K562 (cell line): Measurements from ENCODE around the gene UQCRH. TPM values are rescaled to one million over a fixed set of nuclear protein-coding genes. Genes with fewer than 3 reads are reported as not detected.

Experiments
- CBX8 ChIP-seq: fragments of 200-600 bp; sonication (generic); IDR thresholded peaks from 2 replicates; pipeline ENCODE4 v1.6.1; 2012; ENCODE audit warnings: borderline replicate concordance, mixed run types, low read depth, mild to moderate bottlenecking, moderate library complexity, mixed read lengths, low read length, control low read depth, inconsistent platforms; ENCODE audit not compliant: poor library complexity, severe bottlenecking; ENCODE audit errors: extremely low read depth
- DPF2 ChIP-seq: fragments of 450-650 bp; IDR thresholded peaks from 2 replicates; pipeline ENCODE4 v1.6.1; 2016
- FOXP1 ChIP-seq: sonication (generic); formaldehyde crosslinking; IDR thresholded peaks from 2 replicates; pipeline ENCODE4 v1.8.0; 2022; ENCODE audit warnings: mild to moderate bottlenecking, missing genetic modification reagents
- KAT7 ChIP-seq: sonication (generic); formaldehyde crosslinking; IDR thresholded peaks from 2 replicates; pipeline ENCODE4 v1.8.0; 2022; ENCODE audit warnings: missing genetic modification reagents, mild to moderate bottlenecking, borderline replicate concordance
- KLF6 ChIP-seq: fragments of 250-450 bp; sonication (Bioruptor Pico); IDR thresholded peaks from 2 replicates; pipeline ENCODE4 v1.4.0; 2020; ENCODE audit warnings: mild to moderate bottlenecking, moderate library complexity, borderline replicate concordance
- MCM3 ChIP-seq: fragments of 450-650 bp; IDR thresholded peaks from 2 replicates; pipeline ENCODE4 v1.6.1; 2016
- RBFOX2 ChIP-seq: fragments of 200-400 bp; formaldehyde crosslinking; IDR thresholded peaks from 2 replicates; pipeline ENCODE4 v1.6.1; 2017; ENCODE audit warnings: low read depth, mild to moderate bottlenecking, low read length, moderate library complexity
- RHOXF2B ChIP-seq: fragments of 250-450 bp; sonication (Bioruptor Pico); conservative IDR thresholded peaks from 2 replicates; pipeline ENCODE4 v1.5.1; 2021
- SIN3A ChIP-seq, 2 experiments: fragments of 150-350 bp in 1 of 2; IDR thresholded peaks; 2 replicates each; pipeline ENCODE4 v1.6.1; 2011 to 2016; ENCODE audit warnings: borderline replicate concordance in 2 of 2, low read depth in 2 of 2, low read length in 2 of 2, mild to moderate bottlenecking in 2 of 2, moderate library complexity in 2 of 2; ENCODE audit not compliant: control insufficient read depth in 1 of 2
- TCF15 ChIP-seq: fragments of 250-450 bp; sonication (Bioruptor Pico); IDR thresholded peaks from 2 replicates; pipeline ENCODE4 v1.8.0; 2022; ENCODE audit warnings: moderate library complexity, mild to moderate bottlenecking, inconsistent platforms
- TEAD4 ChIP-seq, 2 experiments: sonication (generic) in 1 of 2; formaldehyde crosslinking in 1 of 2; IDR thresholded peaks; 2 replicates each; pipeline versions ENCODE4 v1.6.1 to v1.8.0; 2012 to 2022; ENCODE audit warnings: borderline replicate concordance in 1 of 2, inconsistent platforms in 1 of 2, low read length in 1 of 2, mild to moderate bottlenecking in 1 of 2, missing genetic modification reagents in 1 of 2
- TRIM28 ChIP-seq: fragments of 450-650 bp; IDR thresholded peaks from 2 replicates; pipeline ENCODE4 v1.6.1; 2017
- ZBTB34 ChIP-seq: fragments of 250-450 bp; sonication (Bioruptor Pico); IDR thresholded peaks from 2 replicates; pipeline ENCODE4 v1.8.0; 2021; ENCODE audit warnings: mild to moderate bottlenecking, moderate library complexity
- ZNF263 ChIP-seq: sonication (generic); formaldehyde crosslinking; IDR thresholded peaks from 2 replicates; pipeline ENCODE4 v1.8.0; 2022; ENCODE audit warnings: mild to moderate bottlenecking, missing genetic modification reagents, borderline replicate concordance
- ZNF354B ChIP-seq: fragments of 250-450 bp; sonication (Bioruptor Pico); IDR thresholded peaks from 2 replicates; pipeline ENCODE4 v1.4.0; 2020
- ZNF589 ChIP-seq: fragments of 200-800 bp; sonication (Bioruptor generic); IDR thresholded peaks from 2 replicates; pipeline ENCODE4 v1.6.1; 2016; ENCODE audit warnings: low read depth, missing genetic modification characterization, missing compliant biosample characterization
- ZSCAN29 ChIP-seq: fragments of 450-650 bp; IDR thresholded peaks from 2 replicates; pipeline ENCODE4 v1.6.1; 2017
- polyA plus RNA-seq, 8 experiments: library from polyadenylated mRNA; depleted of rRNA in 4 of 8; stranded (reverse) in 5 of 8; unstranded in 3 of 8; fragments of >200 nt; fragmentation: Nextera tagmentation in 2 of 8; fragmentation: Illumina TruSeq in 1 of 8; extraction: Ambion mirVana in 2 of 8; extraction: Trizol in 1 of 8; gene quantifications; 2 replicates each; pipeline versions ENCODE4 v1.2.1 to v1.2.3, GENCODE V29; 2011 to 2014; ENCODE audit warnings: inconsistent platforms in 1 of 8, missing spikeins in 1 of 8
- total RNA-seq, 7 experiments: library from RNA; depleted of rRNA in 6 of 7; stranded (reverse); fragments of >200 nt in 6 of 7; fragmentation: Illumina TruSeq in 2 of 7; extraction: Trizol in 2 of 7; gene quantifications; 2 replicates each; pipeline versions ENCODE4 v1.2.1 to v1.2.3, GENCODE V29; 2011 to 2021; ENCODE audit warnings: low replicate concordance in 1 of 7
- TF ChIP-seq, protein P1 (sequence below), 2 experiments: fragments of 450-650 bp in 1 of 2; sonication (generic) in 1 of 2; formaldehyde crosslinking in 1 of 2; IDR thresholded peaks; 2 replicates each; pipeline versions ENCODE4 v1.7.1 to v1.9.0; 2016 to 2022; ENCODE audit warnings: inconsistent platforms in 1 of 2, mild to moderate bottlenecking in 1 of 2, missing genetic modification reagents in 1 of 2

The UQCRH gene
- total and polyA plus RNA-seq, 9 of the 15 experiments (the other 6 are each of a cell fraction or from before 2014, with no cell fraction given) = 1,267 to 5,184 (median 2,410) TPM

- TF ChIP-seq, protein P1, sequence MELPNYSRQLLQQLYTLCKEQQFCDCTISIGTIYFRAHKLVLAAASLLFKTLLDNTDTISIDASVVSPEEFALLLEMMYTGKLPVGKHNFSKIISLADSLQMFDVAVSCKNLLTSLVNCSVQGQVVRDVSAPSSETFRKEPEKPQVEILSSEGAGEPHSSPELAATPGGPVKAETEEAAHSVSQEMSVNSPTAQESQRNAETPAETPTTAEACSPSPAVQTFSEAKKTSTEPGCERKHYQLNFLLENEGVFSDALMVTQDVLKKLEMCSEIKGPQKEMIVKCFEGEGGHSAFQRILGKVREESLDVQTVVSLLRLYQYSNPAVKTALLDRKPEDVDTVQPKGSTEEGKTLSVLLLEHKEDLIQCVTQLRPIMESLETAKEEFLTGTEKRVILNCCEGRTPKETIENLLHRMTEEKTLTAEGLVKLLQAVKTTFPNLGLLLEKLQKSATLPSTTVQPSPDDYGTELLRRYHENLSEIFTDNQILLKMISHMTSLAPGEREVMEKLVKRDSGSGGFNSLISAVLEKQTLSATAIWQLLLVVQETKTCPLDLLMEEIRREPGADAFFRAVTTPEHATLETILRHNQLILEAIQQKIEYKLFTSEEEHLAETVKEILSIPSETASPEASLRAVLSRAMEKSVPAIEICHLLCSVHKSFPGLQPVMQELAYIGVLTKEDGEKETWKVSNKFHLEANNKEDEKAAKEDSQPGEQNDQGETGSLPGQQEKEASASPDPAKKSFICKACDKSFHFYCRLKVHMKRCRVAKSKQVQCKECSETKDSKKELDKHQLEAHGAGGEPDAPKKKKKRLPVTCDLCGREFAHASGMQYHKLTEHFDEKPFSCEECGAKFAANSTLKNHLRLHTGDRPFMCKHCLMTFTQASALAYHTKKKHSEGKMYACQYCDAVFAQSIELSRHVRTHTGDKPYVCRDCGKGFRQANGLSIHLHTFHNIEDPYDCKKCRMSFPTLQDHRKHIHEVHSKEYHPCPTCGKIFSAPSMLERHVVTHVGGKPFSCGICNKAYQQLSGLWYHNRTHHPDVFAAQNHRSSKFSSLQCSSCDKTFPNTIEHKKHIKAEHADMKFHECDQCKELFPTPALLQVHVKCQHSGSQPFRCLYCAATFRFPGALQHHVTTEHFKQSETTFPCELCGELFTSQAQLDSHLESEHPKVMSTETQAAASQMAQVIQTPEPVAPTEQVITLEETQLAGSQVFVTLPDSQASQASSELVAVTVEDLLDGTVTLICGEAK (IDR thresholded peaks at IDR 0.05) = no peak
- TF ChIP-seq, protein P1 (CRISPR knock-in tag; IDR thresholded peaks at IDR 0.05) = no peak
- TF ChIP-seq KLF6 = no peak
- TF ChIP-seq TCF15 = no peak
- TF ChIP-seq FOXP1 (CRISPR knock-in tag) = peak; percentile 75; the same call in 1 of the 2 replicates
- TF ChIP-seq SIN3A (IDR thresholded peaks at IDR 0.05; ENCODE audit: borderline replicate concordance in 2 of 2, control insufficient read depth in 1 of 2, low read depth in 2 of 2, low read length in 2 of 2) = peak in 1 of 2 experiments; percentile 12; a peak in 1 of 4 replicates
- peak; percentile 81 for TF ChIP-seq RBFOX2
- no peak for TF ChIP-seq RHOXF2B (CRISPR knock-in tag)
- TF ChIP-seq MCM3 = no peak
- TF ChIP-seq CBX8 = no peak
- no peak for TF ChIP-seq ZSCAN29
- peak; percentile 86; the same call in 1 of the 2 replicates for TF ChIP-seq KAT7 (CRISPR knock-in tag)
- no peak for TF ChIP-seq DPF2
- no peak for TF ChIP-seq ZBTB34 (CRISPR knock-in tag)
- TF ChIP-seq TEAD4 (IDR thresholded peaks at IDR 0.05; ENCODE audit: low read length) = no peak
- TF ChIP-seq TEAD4 (CRISPR knock-in tag; IDR thresholded peaks at IDR 0.05; ENCODE audit: borderline replicate concordance) = 0 out of 2 replicates have a peak, but pooled peaks have one; percentile 82
- TF ChIP-seq ZNF354B (CRISPR knock-in tag) = no peak
- TF ChIP-seq ZNF589 (CRISPR knock-in tag) = no peak
- no peak for TF ChIP-seq TRIM28
- peak; percentile 60; the same call in 1 of the 2 replicates for TF ChIP-seq ZNF263 (CRISPR knock-in tag)
Measured at GRCh38 chr1:46302641-46303037, 859 bp upstream of the UQCRH start (continued).
